AG09319 (cell line): ENCODE measurements around the gene DCTD.

Source experiments
- DNase-seq: peaks from one replicate; pipeline ENCODE4 v3.0.0-alpha.2; 2010; ENCODE audit warnings: low read depth; ENCODE audit errors: extremely low read depth
- TF ChIP-seq, protein P1 (sequence below): IDR thresholded peaks from 2 replicates; pipeline ENCODE4 v1.5.1; 2011; ENCODE audit warnings: low read depth, mild to moderate bottlenecking, inconsistent platforms, low read length, moderate library complexity

The DCTD gene

GRCh38 chr4:182848685-182849084 is 68.5 kb downstream of the DCTD start:
- TF ChIP-seq, protein P1, sequence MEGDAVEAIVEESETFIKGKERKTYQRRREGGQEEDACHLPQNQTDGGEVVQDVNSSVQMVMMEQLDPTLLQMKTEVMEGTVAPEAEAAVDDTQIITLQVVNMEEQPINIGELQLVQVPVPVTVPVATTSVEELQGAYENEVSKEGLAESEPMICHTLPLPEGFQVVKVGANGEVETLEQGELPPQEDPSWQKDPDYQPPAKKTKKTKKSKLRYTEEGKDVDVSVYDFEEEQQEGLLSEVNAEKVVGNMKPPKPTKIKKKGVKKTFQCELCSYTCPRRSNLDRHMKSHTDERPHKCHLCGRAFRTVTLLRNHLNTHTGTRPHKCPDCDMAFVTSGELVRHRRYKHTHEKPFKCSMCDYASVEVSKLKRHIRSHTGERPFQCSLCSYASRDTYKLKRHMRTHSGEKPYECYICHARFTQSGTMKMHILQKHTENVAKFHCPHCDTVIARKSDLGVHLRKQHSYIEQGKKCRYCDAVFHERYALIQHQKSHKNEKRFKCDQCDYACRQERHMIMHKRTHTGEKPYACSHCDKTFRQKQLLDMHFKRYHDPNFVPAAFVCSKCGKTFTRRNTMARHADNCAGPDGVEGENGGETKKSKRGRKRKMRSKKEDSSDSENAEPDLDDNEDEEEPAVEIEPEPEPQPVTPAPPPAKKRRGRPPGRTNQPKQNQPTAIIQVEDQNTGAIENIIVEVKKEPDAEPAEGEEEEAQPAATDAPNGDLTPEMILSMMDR: no peak
- DNase-seq: no peak

DNA sequence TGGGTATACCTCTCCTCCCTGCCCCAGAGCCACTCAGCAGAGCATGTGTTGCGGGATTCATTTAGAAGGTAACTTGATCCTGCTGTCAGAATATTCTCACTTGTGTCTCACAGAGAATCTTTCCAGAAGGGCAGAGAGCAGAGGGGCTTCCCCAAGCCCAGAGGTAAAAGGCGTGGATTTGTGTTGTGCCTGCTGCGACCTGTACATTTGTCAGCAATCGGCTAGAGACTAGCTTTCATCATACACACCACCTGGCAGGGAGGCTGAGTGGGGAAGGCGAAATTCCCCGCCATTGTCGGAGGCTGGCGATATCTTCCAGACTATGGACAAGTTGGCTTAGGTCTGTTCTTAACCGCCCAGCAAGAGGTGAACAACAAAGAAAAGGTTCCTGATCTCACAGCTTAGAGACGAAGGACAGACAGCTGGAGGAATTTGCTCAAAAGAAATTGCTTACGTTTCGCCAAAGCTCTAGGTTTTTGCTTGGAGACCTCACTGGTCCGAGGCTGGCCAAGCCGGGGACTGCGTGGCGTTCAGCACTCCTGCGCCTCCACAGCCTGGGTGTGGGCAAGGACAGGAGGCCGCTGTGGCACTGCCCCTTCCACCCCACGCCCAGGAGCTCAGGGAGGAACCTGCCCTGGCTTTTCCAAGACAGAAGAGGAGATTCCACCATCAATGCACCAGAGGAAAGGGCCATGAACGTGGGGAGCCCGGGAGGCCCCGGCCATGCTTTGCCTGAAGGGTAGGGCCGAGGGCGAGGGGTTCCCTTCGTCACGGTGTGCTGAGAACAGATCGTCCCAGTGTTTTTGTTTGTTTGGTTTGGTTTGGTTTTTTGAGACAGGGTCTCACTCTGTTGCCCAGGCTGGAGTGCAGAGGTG is 69.4 kb downstream of the DCTD start:
- DNase-seq: no peak

GRCh38 chr4:182846036-182846435 is 71.2 kb downstream of the DCTD start:
- DNase-seq: no peak
- TF ChIP-seq, protein P1: no peak

More for the DNA sequence above, 69.4 kb downstream of the DCTD start:
- TF ChIP-seq, protein P1: no peak

DNA sequence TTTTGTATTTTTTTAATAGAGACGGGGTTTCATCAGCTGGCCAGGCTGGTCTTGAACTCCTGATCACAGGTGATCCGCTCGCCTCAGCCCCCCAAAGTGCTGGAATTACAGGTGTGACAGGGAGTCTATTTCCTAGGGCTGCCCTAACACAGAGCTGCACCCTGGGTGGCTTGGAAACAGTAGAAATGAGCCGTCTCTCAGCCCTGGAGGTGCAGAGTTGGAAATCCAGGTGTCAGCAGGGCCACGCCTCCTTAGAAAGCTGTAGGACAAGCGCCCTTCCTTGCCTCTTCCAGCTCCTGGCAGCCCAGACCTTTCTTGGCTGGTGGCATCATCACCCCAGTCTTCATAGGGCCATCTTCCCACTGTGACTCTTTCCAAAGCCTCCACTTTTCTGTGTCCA is 71.6 kb downstream of the DCTD start:
- DNase-seq: no peak
- TF ChIP-seq, protein P1: no peak

DNA sequence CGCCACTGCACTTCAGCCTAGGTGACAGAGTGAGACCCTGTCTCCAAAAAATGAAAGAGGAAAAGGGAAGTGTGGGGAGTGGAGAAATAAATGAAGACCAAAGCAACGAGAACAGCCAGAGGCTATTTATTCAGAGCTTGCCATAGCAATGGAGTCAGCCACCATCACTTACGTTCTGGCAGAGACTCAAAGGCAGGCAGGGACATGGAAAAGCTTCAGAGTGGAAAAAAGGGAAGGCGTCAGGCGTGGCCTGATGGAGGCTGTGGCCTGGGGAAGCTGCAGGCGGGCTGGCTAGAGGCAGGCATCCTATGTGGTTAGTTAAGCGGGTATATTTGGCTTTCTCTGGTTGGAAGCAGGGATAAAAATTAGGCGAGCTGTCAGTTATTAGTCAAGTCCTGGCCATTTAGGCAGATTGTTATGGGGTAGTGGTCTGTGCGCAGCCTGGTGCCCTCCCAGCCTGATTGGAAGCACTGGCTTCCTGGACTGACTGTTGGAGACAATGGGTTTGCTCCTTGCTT is 73.3 kb downstream of the DCTD start:
- DNase-seq: no peak

DNA sequence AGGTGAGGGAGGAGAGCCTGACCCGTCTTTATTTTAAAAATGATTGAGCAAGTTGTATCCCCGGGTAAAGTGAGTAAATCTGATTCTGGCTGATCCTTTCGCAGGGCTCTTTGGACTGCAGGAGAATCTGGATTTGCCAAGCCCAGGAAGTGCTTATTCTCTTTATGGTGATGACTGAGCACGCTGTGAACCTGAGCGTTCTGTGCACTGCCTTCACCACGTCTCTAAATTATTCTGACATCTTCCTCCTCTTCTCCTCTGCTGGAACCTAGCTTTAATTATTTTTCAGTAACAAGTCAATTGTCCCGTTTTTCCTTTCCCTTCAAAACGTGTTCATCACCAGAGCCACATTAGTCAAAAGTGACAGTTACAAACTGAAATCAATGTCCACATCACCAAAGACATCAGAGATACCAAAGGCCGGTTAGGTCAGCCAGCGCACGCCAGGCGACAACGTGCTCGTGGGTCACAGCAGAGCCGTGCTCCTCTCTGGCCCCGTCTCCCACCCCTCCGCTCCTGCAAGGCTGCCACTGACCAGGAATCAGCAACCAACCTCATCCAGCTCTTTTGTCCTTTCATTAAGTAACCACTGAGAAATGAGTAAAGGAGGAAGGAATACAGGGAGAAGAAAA is 74.3 kb downstream of the DCTD start:
- TF ChIP-seq, protein P1: no peak
- no peak for DNase-seq

More for the DNA sequence above, 73.3 kb downstream of the DCTD start:
- TF ChIP-seq, protein P1: no peak

- TF ChIP-seq, protein P1: no peak
Measured at GRCh38 chr4:182842104-182842600, 75.0 kb downstream of the DCTD start.

More at GRCh38 chr4:182842104-182842600, 75.0 kb downstream of the DCTD start:
- DNase-seq: no peak
